Activated T-helper 1 cell treated with anti-CD3 and anti-CD28 coated beads, Interleukin-12 subunit alpha, Interleukin-12 subunit beta, Interleukin-2, Interleukin-4 antibody, amounts not matched to agents 30 ng/mL and 10 ng/mL and 1 ng/mL, durations not matched to agents 14 hours and 24 hours and 36 hours (primary cell): ENCODE measurements around the gene CDH6. TPM values are rescaled to one million over a fixed set of nuclear protein-coding genes. Genes with fewer than 3 reads are reported as not detected.

Source experiments
- DNase-seq: peaks from one replicate; pipeline ENCODE4 v3.0.0; 2021; ENCODE audit warnings: low spot score
- H3K27ac Mint-ChIP-seq: one replicate; pipeline ENCODE4 v1.8.0; 2021; ENCODE audit warnings: mild to moderate bottlenecking, mixed read lengths
- H3K27me3 Mint-ChIP-seq: one replicate; pipeline ENCODE4 v1.8.0; 2022; ENCODE audit warnings: mild to moderate bottlenecking, moderate library complexity, mixed read lengths; ENCODE audit not compliant: insufficient read depth
- H3K36me3 Mint-ChIP-seq: one replicate; pipeline ENCODE4 v1.8.0; 2021; ENCODE audit warnings: low read depth, mixed read lengths
- H3K4me1 Mint-ChIP-seq: one replicate; pipeline ENCODE4 v1.8.0; 2021; ENCODE audit warnings: low read depth, mixed read lengths
- H3K4me3 Mint-ChIP-seq: one replicate; pipeline ENCODE4 v1.8.0; 2021; ENCODE audit warnings: mild to moderate bottlenecking, moderate library complexity, mixed read lengths
- H3K9me3 Mint-ChIP-seq: one replicate; pipeline ENCODE4 v1.8.0; 2021; ENCODE audit warnings: mixed read lengths
- intact Hi-C: fragments of 100-400 bp; cut with micrococcal nuclease; formaldehyde crosslinking; loops from one replicate; pipeline ENCODE4 v1.15.1; 2024
- total RNA-seq: library from RNA; stranded (reverse); gene quantifications from 2 replicates; pipeline ENCODE4 v1.2.3, GENCODE V29; 2022

The CDH6 gene
- total RNA-seq, 1 donor from 2014 or later, result not detected

DNA sequence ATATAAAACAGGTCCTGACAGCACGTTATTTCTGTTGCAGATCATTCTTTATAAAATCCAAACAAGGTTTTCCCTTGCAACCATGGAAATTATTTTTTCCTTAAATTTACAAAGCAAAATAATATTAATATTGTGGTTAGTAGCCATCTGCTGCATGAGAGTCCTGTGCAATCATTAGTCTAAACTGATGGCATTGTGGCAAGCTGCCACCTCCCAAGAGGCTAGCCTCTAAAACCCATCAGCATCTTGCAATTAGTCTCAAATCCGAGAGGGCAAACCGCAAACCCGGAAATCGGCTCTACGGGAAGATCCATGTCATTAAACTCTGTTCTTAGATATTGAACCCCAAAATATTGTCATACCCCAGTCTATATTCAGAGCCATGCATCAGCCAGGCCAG is 11.3 kb upstream of the CDH6 start:
- Mint-ChIP-seq H3K9me3 (no peaks in the 10 kb centered on the region), H3K36me3 (no peaks in the 10 kb centered on the region), H3K27me3 (no peaks in the 10 kb centered on the region), H3K27ac (no peak overlapping the region), H3K4me3 (no peak overlapping the region), H3K4me1 (no peaks in the 10 kb centered on the region)
- no peak for DNase-seq
- intact Hi-C loops, result no loop called here

DNA sequence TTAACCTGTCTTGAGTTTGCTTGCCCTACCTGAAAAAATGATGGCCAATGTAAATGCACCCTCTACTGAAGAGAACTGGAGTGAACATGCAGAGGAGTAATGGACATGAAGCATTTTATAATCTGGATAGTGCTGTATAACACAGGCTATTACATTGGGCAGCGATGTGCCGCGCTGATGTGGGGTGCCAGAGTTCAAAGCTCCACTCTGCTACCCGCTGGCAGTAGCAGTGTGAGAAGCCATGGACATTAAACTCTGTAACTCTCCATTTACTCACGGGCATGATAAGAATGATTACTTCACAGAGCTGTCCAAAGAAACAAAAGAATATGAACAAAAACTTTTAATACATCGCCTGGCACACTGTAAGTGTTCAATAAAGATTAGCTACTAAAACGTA is 7.5 kb upstream of the CDH6 start:
- intact Hi-C loops, result no loop called here
- Mint-ChIP-seq H3K9me3 (no peaks in the 10 kb centered on the region), H3K27ac (no peak overlapping the region), H3K4me3 (no peak overlapping the region), H3K36me3 (no peaks in the 10 kb centered on the region), H3K27me3 (no peaks in the 10 kb centered on the region), H3K4me1 (no peaks in the 10 kb centered on the region)
- no peak for DNase-seq

GRCh38 chr5:31186672-31187267 is 6.7 kb upstream of the CDH6 start:
- H3K27me3 Mint-ChIP-seq, result no peaks in the 10 kb centered on the region
- no peaks in the 10 kb centered on the region for H3K36me3 Mint-ChIP-seq
- no peak for DNase-seq
- no peaks in the 10 kb centered on the region for H3K4me1 Mint-ChIP-seq
- H3K4me3 Mint-ChIP-seq, result no peak overlapping the region
- intact Hi-C loops, result no loop called here
- no peaks in the 10 kb centered on the region for H3K9me3 Mint-ChIP-seq
- H3K27ac Mint-ChIP-seq, result no peak overlapping the region

DNA sequence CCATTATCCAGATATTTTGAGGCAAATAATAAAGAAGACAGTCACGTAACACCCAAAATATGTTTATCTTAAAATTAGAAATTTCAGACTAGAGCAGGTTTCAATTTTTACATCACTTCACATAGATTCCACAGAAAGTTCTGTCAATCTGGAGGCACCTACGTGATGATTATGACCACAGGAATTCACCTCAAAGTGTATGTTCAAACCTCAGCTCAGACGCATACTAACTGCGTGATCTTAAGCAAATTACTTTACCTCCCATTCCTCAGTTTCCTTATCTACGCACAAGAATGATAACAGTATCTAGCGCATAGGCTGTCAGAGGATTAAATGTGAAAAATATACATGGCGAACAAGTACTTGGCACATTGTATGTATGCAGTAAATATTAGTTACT is 5.9 kb upstream of the CDH6 start:
- intact Hi-C loops, result no loop called here
- no peaks in the 10 kb centered on the region for H3K9me3 Mint-ChIP-seq
- H3K4me3 Mint-ChIP-seq, result no peak overlapping the region
- H3K36me3 Mint-ChIP-seq, result no peaks in the 10 kb centered on the region
- no peak for DNase-seq
- no peak overlapping the region for H3K27ac Mint-ChIP-seq
- peaks cover 2% of the 10 kb centered on the region for H3K27me3 Mint-ChIP-seq
- no peaks in the 10 kb centered on the region for H3K4me1 Mint-ChIP-seq

- Mint-ChIP-seq H3K27ac (no peak overlapping the region), H3K36me3 (no peaks in the 10 kb centered on the region), H3K4me3 (no peak overlapping the region), H3K27me3 (peaks cover 26% of the 10 kb centered on the region), H3K4me1 (no peaks in the 10 kb centered on the region), H3K9me3 (no peaks in the 10 kb centered on the region)
- DNase-seq, result no peak
- intact Hi-C loops, result no loop called here
These were observed 1.0 kb upstream of the CDH6 start for GRCh38 chr5:31192442-31192841.

GRCh38 chr5:31193116-31193515 is 370 bp upstream of the CDH6 start:
- Mint-ChIP-seq H3K4me1 (no peaks in the 10 kb centered on the region), H3K36me3 (no peaks in the 10 kb centered on the region), H3K27me3 (peaks cover 26% of the 10 kb centered on the region), H3K27ac (no peak overlapping the region), H3K4me3 (no peak overlapping the region), H3K9me3 (no peaks in the 10 kb centered on the region)
- DNase-seq, result no peak
- intact Hi-C loops, result no loop called here

DNA sequence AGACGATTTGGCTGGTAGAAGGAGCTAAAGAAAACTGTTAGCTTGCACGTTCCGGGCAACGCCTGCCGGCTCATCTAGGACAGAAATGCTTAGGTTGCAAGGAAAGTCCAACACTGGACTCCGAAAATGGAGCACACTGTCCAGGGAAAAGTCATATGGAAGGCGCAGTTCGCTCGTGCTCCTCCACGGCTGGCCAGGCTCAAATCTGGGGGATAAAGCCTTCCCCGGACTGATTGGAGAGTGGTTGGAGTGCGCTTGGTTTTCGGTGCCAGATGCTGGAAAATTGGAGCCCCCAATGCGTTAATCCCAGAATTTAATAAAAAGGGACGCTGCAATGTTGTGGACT is 955 bp downstream of the CDH6 start:
- peaks cover 26% of the 10 kb centered on the region for H3K27me3 Mint-ChIP-seq
- no peak for DNase-seq
- H3K27ac Mint-ChIP-seq, result no peak overlapping the region
- H3K9me3 Mint-ChIP-seq, result no peaks in the 10 kb centered on the region
- H3K4me1 Mint-ChIP-seq, result no peaks in the 10 kb centered on the region
- no peak overlapping the region for H3K4me3 Mint-ChIP-seq
- H3K36me3 Mint-ChIP-seq, result no peaks in the 10 kb centered on the region
- intact Hi-C loops, result no loop called here

GRCh38 chr5:31194892-31195555 is 1.5 kb downstream of the CDH6 start:
- peaks cover 26% of the 10 kb centered on the region for H3K27me3 Mint-ChIP-seq
- no peaks in the 10 kb centered on the region for H3K9me3 Mint-ChIP-seq
- no peak overlapping the region for H3K27ac Mint-ChIP-seq
- no peaks in the 10 kb centered on the region for H3K4me1 Mint-ChIP-seq
- H3K4me3 Mint-ChIP-seq, result no peak overlapping the region
- intact Hi-C loops, result no loop called here
- DNase-seq, result no peak
- H3K36me3 Mint-ChIP-seq, result no peaks in the 10 kb centered on the region

GRCh38 chr5:31196309-31196708 is 2.8 kb downstream of the CDH6 start:
- no peak for DNase-seq
- Mint-ChIP-seq H3K4me1 (no peaks in the 10 kb centered on the region), H3K27ac (no peak overlapping the region), H3K27me3 (peaks cover 26% of the 10 kb centered on the region), H3K36me3 (no peaks in the 10 kb centered on the region), H3K9me3 (no peaks in the 10 kb centered on the region), H3K4me3 (no peak overlapping the region)
- intact Hi-C loops, result no loop called here

GRCh38 chr5:31197183-31197582 is 3.7 kb downstream of the CDH6 start:
- intact Hi-C loops, result no loop called here
- Mint-ChIP-seq H3K9me3 (no peaks in the 10 kb centered on the region), H3K27ac (no peak overlapping the region), H3K27me3 (peaks cover 26% of the 10 kb centered on the region), H3K4me1 (no peaks in the 10 kb centered on the region), H3K36me3 (no peaks in the 10 kb centered on the region), H3K4me3 (no peak overlapping the region)
- no peak for DNase-seq

GRCh38 chr5:31204958-31205357 is 11.5 kb downstream of the CDH6 start:
- no peaks in the 10 kb centered on the region for H3K9me3 Mint-ChIP-seq
- no peaks in the 10 kb centered on the region for H3K4me1 Mint-ChIP-seq
- intact Hi-C loops, result no loop called here
- no peak for DNase-seq
- H3K36me3 Mint-ChIP-seq, result no peaks in the 10 kb centered on the region
- H3K27me3 Mint-ChIP-seq, result no peaks in the 10 kb centered on the region
- no peak overlapping the region for H3K4me3 Mint-ChIP-seq
- H3K27ac Mint-ChIP-seq, result no peak overlapping the region

- no peaks in the 10 kb centered on the region for H3K36me3 Mint-ChIP-seq
- no peak overlapping the region for H3K27ac Mint-ChIP-seq
- H3K9me3 Mint-ChIP-seq, result no peaks in the 10 kb centered on the region
- intact Hi-C loops, result no loop called here
- no peak for DNase-seq
- no peaks in the 10 kb centered on the region for H3K4me1 Mint-ChIP-seq
- H3K4me3 Mint-ChIP-seq, result no peak overlapping the region
- no peaks in the 10 kb centered on the region for H3K27me3 Mint-ChIP-seq
These were observed 14.6 kb downstream of the CDH6 start for GRCh38 chr5:31208043-31208442.

GRCh38 chr5:31209334-31209733 is 15.8 kb downstream of the CDH6 start:
- intact Hi-C loops, result no loop called here
- H3K36me3 Mint-ChIP-seq, result no peaks in the 10 kb centered on the region
- no peak overlapping the region for H3K4me3 Mint-ChIP-seq
- no peaks in the 10 kb centered on the region for H3K4me1 Mint-ChIP-seq
- H3K27me3 Mint-ChIP-seq, result no peaks in the 10 kb centered on the region
- no peak overlapping the region for H3K27ac Mint-ChIP-seq
- no peak for DNase-seq
- no peaks in the 10 kb centered on the region for H3K9me3 Mint-ChIP-seq

DNA sequence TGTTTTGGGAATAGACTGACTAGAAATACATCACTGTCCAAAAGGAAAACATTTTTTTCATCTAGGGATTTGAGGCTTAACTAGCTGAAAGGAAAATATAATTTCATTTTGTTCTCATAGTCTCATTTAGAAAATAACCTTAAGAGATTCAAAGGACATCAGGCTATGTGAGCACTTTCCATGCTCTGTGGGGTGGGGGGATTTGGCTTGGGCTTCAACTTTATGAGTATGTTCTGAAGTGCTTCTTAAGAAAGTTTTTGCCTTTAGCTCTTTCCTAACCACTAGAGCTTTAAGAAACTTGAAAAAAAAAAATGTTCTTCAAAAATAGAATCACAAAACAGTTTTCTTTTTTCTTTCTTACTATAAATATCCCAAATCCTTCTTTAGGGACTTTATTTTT is 17.6 kb downstream of the CDH6 start:
- Mint-ChIP-seq H3K27ac (no peak overlapping the region), H3K9me3 (no peaks in the 10 kb centered on the region), H3K36me3 (no peaks in the 10 kb centered on the region), H3K4me3 (no peak overlapping the region), H3K27me3 (no peaks in the 10 kb centered on the region), H3K4me1 (no peaks in the 10 kb centered on the region)
- DNase-seq, result no peak
- intact Hi-C loops, result no loop called here
